Umbilical cord (tissue), 2 donors: ENCODE results near the gene PRDX4. TPM values are rescaled to one million over a fixed set of nuclear protein-coding genes. Genes with fewer than 3 reads are reported as not detected.
"Not testable (repeated sequence)": the region's sequence is repeated elsewhere in the genome, so short reads cannot be mapped to it uniquely, and the experiment has no call there.

Experiments used
- DNase-seq: peaks from one replicate; pipeline ENCODE4 v3.0.0-alpha.2; 2015; ENCODE audit warnings: low spot score
- total RNA-seq: library from RNA; depleted of rRNA; stranded (reverse); fragments of >200 nt; gene quantifications from one replicate; pipeline ENCODE4 v1.2.3, GENCODE V29; 2014; ENCODE audit warnings: low replicate concordance; ENCODE audit not compliant: insufficient read depth

Gene PRDX4
- total RNA-seq, 1 donor from 2014 or later: 179 TPM

GRCh38 chrX:23673108-23673507, 5.8 kb downstream of the PRDX4 start:
- no peak for DNase-seq

GRCh38 chrX:23676486-23676885, 9.2 kb downstream of the PRDX4 start:
- DNase-seq: not testable (repeated sequence)

- DNase-seq: no peak
These were observed 24.9 kb downstream of the PRDX4 start for GRCh38 chrX:23692166-23692565.

- DNase-seq: peak; percentile 62
These were observed 27.3 kb downstream of the PRDX4 start for GRCh38 chrX:23694606-23695005.

GRCh38 chrX:23699636-23700194, 32.4 kb downstream of the PRDX4 start:
- DNase-seq: peak; percentile 14

GRCh38 chrX:23704673-23705206, 37.4 kb downstream of the PRDX4 start:
- no peak for DNase-seq

GRCh38 chrX:23705235-23705634, 37.9 kb downstream of the PRDX4 start:
- no peak for DNase-seq

GRCh38 chrX:23720117-23720677, 52.9 kb downstream of the PRDX4 start:
- no peak for DNase-seq

GRCh38 chrX:23726191-23726590, 58.9 kb downstream of the PRDX4 start:
- no peak for DNase-seq

- no peak for DNase-seq
These were observed 59.9 kb downstream of the PRDX4 start for GRCh38 chrX:23727206-23727605.

- no peak for DNase-seq
These were observed 61.9 kb downstream of the PRDX4 start for GRCh38 chrX:23729214-23729613.

- no peak for DNase-seq
These were observed 64.7 kb downstream of the PRDX4 start for GRCh38 chrX:23731951-23732350.

GRCh38 chrX:23732704-23733103, 65.4 kb downstream of the PRDX4 start:
- no peak for DNase-seq

Other genes starting within 250 kb of the PRDX4 start
- 29.4 TPM for gene ACOT9, start 75.8 kb downstream of the PRDX4 start, total RNA-seq
- 77.3 TPM for gene SAT1, start 115.7 kb downstream of the PRDX4 start, total RNA-seq
- gene APOO, start 240.4 kb downstream of the PRDX4 start, total RNA-seq: 7.5 TPM
- not detected for gene CXorf58, start 240.5 kb downstream of the PRDX4 start, total RNA-seq